HG03280 (cell line): ENCODE results near the gene IDI1.
A peak's percentile ranks its signal among the peaks of the same experiment; 100 is the strongest.
"Not testable (repeated sequence)": the region's sequence is repeated elsewhere in the genome, so short reads cannot be mapped to it uniquely, and the experiment has no call there.

Experiments used
- ATAC-seq: cut with Tn5 transposase; IDR thresholded peaks from one replicate; pipeline ENCODE4 v1.9.1; 2021; ENCODE audit warnings: mild to moderate bottlenecking, moderate library complexity; ENCODE audit not compliant: unreplicated experiment

IDI1 gene

GRCh38 chr10:1064964-1065247, 16.0 kb upstream of the IDI1 start:
- no peak for ATAC-seq

GRCh38 chr10:1063232-1063865, 14.4 kb upstream of the IDI1 start:
- ATAC-seq: no peak

GRCh38 chr10:1061930-1062774, 13.2 kb upstream of the IDI1 start:
- no peak for ATAC-seq

GRCh38 chr10:1059902-1060301, 11.0 kb upstream of the IDI1 start:
- ATAC-seq: no peak

GRCh38 chr10:1058017-1058416, 9.1 kb upstream of the IDI1 start:
- no peak for ATAC-seq

DNA sequence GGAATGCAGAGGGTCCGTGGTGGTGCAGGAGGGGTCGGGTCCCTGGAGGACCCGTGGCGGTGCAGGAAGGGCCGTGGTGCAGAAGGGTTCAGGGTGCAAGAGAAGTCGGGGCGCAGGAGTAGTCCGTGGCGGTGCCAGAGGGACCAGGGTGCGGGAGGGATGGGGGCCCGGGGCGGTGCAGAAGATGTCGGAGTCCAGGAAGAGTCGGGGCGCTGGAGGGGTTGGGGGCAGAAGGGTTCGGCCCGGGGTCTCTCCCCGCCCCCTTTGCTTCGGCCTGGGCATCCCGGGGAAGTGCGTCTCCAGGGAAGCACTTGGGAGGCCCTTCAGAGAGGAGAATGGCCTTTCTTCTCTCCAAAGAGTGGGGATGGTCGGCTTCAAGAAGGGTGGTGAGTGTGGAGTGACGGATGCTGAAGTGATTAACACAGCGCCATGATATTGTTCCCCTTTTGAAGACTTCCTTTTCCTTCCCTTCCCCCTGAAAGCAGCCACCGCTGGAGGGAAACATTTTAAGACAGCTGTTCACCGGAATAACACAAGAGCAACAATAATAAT, 8.3 kb upstream of the IDI1 start:
- no peak for ATAC-seq

DNA sequence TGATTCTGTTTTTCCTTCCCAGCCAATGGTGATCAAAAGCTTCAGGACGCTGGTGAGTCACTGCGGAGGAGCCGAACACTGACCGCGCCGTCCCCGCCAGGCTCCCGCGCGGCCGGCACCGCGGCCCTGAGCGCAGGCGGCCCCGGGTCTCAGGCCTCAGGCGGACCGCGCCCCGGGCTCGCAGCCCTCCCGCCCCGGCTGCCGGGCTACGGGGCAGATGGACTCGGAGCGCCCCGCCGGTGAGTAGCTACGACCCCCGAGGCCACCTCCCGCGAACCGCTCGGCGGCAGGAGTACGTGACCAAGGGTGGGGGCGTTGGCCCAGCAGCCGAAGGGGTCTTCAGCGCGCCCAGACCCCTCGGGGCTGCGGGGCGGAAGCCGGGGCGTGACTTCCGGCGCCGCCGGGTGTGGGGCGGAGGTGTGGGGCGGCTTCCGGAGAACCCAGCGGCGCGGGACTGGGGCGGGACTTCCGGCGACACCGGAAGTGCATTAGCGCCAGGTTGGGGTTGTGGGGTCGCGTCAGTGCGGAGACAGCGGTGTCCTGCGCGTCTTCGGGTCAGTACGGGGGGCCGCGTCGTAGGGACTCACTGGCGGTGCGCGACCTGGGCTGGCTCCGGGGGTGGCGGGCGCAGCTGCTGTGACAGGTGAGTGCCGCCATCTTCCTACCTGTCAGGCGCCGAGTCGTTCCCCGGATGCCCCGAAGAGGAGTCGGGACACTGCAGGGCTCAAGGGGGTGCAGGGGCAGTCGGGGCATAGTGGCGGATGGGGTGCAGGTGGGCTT, 7.6 kb upstream of the IDI1 start, which contains the start of gene WDR37:
Gene WDR37, plus strand, starts transcription at position 60 of the 780 bp plus-strand sequence. CDS start 15,771 bp downstream, outside the sequence.
- ATAC-seq: peak; percentile 95

DNA sequence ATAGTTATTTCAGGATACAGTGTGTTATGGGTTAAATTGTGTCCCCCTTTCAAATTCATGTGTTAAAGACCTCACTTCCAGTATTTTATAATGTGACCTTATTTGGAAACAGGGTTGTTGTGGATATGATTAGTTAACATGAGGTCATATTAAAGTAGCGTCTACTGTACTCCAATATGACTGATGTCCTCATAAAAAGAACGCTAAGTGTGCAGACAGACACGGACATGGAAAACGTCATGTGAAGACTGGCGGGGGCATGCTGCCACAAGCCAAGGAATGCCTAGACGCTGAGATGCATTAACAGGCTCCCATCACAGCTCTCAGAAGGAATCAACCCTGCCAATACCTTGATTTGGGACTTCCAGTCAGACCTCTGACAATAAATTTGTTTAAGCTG, 5.8 kb upstream of the IDI1 start:
- no peak for ATAC-seq

- no peak for ATAC-seq
Measured at GRCh38 chr10:1050554-1050953, 1.6 kb upstream of the IDI1 start.

- no peak for ATAC-seq
Measured at GRCh38 chr10:1050145-1050544, 1.2 kb upstream of the IDI1 start.

GRCh38 chr10:1049425-1049958, 573 bp upstream of the IDI1 start:
- peak; percentile 0 for ATAC-seq

GRCh38 chr10:1048349-1048731, 579 bp downstream of the IDI1 start:
- ATAC-seq: peak; percentile 0

DNA sequence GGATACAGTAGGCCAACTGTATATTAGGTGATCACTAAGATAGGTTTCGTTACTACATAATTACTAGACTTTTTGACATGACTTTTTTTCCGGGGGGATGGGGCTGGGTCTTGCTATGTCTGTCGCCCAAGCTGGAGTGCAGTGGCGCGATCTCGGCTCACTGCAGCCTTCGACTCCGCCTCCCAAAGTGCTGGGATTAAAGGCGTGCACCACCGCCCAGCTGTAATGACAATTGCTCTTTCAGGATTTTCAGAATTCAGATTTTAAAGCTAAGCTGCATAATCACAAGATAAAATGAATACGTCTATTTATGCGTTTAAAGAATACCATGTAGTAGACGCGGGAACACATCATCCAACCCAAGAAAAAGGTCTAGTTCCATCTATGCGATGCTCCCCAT, 982 bp downstream of the IDI1 start:
- no peak for ATAC-seq

DNA sequence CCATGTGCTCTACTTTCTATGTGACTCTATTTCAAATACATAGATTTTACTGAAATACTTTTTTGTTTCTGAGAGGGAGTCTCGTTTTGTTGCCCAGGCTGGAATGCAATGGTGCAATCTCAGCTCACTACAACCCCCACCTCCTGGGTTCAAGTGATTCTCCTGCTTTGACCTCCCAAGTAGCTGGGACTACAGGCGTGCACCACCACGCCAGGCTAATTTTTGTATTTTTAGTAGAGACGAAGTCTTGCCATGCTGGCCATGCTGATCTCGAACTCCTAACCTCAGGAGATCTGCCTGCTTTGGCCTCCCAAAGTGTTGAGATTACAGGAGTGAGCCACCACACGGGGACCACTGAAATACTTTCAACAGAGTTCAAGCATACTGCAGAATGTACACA, 3.5 kb downstream of the IDI1 start:
- no peak for ATAC-seq

- ATAC-seq: no peak
Measured at GRCh38 chr10:1044964-1045363, 4.0 kb downstream of the IDI1 start.

GRCh38 chr10:1044146-1044545, 4.8 kb downstream of the IDI1 start:
- no peak for ATAC-seq

DNA sequence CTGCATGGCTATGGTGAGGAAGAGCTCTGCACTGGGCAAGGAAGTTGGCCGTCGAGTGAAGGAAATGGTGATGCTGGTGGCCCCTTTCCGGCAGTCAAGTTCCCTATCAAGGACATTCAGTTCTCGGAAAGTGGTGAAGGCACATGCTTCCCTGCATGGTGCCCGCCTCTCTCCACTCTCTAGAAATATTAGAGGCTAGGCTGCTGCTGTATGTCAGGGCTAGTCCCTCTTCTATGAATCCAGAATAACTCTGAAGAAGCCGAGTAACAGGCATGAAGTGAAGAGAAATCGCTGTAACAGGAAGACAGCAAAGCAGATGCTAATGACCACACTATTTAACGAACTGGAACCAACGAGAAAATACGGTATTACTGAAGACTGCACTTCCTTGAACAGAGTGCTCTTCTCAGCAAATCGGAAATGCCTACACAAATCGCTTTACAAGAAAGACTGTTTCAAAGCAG, 5.4 kb downstream of the IDI1 start:
- ATAC-seq: peak; percentile 49

- ATAC-seq: no peak
Measured at GRCh38 chr10:1041514-1041913, 7.4 kb downstream of the IDI1 start.

DNA sequence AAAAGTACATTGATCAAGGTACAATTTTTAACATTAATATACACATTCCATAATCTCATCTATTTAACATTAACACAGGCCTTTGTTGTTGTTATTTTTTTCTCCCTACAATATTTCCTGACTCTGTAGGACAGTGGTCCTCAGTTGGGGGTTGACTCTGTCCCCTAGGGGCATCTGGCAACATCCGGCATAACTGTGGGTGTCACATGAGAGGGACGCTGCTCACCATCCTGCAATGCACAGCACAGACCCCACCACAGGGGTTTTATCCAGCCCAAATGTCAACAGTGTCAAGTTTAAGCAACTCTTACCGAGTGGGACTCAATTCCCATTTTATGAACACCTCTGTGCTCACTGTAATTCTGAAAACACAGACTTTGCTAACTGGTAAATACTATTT, 8.8 kb downstream of the IDI1 start:
- no peak for ATAC-seq

DNA sequence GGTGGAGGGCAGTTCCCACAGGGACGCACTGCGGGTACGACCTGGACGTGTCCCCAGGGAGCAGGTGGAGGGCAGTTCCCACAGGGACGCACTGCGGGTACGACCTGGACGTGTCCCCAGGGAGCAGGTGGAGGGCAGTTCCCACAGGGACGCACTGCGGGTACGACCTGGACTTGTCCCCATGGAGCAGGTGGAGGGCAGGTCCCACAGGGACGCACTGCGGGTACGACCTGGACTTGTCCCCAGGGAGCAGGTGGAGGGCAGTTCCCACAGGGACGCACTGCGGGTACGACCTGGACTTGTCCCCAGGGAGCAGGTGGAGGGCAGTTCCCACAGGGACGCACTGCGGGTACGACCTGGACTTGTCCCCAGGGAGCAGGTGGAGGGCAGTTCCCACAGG, 10.2 kb downstream of the IDI1 start:
- ATAC-seq: not testable (repeated sequence)

DNA sequence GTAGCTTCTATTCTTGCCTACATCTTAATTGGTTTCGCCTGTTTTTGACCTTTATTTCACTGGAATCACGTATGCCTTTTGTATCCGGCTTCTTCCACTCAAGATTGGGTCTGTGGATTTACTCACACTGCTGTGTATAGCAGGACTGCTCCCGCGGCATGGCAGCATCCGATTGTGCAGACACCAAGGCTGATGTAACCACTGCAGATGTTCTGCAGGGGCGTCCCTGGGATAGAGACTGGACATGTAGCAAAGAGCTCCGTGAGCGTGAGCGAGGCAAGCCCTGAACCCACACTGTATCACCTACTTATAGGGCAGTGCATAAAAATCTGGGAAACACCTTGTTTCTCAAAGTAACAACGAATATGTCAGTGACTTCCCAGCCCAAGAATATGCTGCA, 11.8 kb downstream of the IDI1 start:
- no peak for ATAC-seq
